ENCODE measurements around the gene FXYD7. TPM values are rescaled to one million over a fixed set of nuclear protein-coding genes. Genes with fewer than 3 reads are reported as not detected.

The FXYD7 gene
- total and polyA plus RNA-seq, 2 of the 4 experiments (the other 2 are of a cell fraction): 0.31 TPM; not detected in 1

DNA sequence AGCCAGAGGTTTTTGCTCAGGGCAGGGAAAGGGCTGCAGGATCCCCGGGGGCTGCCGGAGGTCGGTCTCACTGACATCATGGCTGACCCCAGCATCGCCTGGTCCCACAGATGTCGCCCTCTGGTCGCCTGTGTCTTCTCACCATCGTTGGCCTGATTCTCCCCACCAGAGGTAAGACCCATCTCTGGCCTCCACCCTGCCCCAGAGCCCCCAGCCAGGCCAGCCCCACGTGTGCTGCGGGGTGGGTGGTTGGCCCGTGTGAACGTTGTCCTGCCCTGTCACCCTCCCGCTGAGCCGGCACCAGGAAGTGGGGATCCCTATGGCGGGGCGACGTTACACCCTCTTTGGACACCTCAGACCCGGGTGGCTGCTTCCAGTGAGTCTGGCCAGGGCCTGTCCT, 12.4 kb downstream of the FXYD7 start:
- in situ Hi-C loops (cut with MboI; ENCODE audit: low sequenced_read_pairs): no loop called here
- no peaks in the 10 kb centered on the region for H3K9me3 ChIP-seq (ENCODE audit: control insufficient read depth, insufficient read depth, low read length)
- no TSS peak for BruUV-seq (replicated peaks)
- no peak for DNase-seq
- no peak overlapping the region for H3K18ac ChIP-seq (ENCODE audit: low read depth, low read length)
- peaks cover 9% of the 10 kb centered on the region for H3K4me1 ChIP-seq (ENCODE audit: control insufficient read depth, insufficient read depth, low read length)
- peaks cover 8 to 42% of the 10 kb centered on the region in 2 experiments; a peak in 2 of 4 replicates for H3K79me1 ChIP-seq (ENCODE audit: low read depth in 1 of 2, low read length in 2 of 2)
- H3K4me2 ChIP-seq (ENCODE audit: low read depth, low read length): peak overlapping the region; percentile 85
- peak overlapping the region; percentile 48 to 97; a peak in 2 of 4 replicates for H4K8ac ChIP-seq (ENCODE audit: low read depth in 2 of 2, low read length in 2 of 2)
- no peak overlapping the region for H2BK15ac ChIP-seq (ENCODE audit: low read depth, low read length)
- 0 out of 2 replicates have a peak, but pooled peaks cover 2% of the 10 kb centered on the region for H4K20me1 ChIP-seq (ENCODE audit: insufficient read depth, low read length)
- H2BK120ac ChIP-seq (ENCODE audit: low read depth, low read length): peak overlapping the region; percentile 45; the same call in 1 of the 2 replicates
- peak overlapping the region; percentile 79 for H3K4me3 ChIP-seq (ENCODE audit: insufficient read depth, low read depth, low read length)
- peaks cover 22% of the 10 kb centered on the region for H3K36me3 ChIP-seq (ENCODE audit: control insufficient read depth, insufficient read depth, low read length)
- H3K27me3 ChIP-seq (ENCODE audit: control insufficient read depth, insufficient read depth, low read length): no peaks in the 10 kb centered on the region
- TF ChIP-seq POLR2A (IDR thresholded peaks at IDR 0.05; ENCODE audit: low read depth, low read length) (no peak), RFX5 (IDR thresholded peaks at IDR 0.05; ENCODE audit: low read depth, low read length) (no peak), CEBPB (IDR thresholded peaks at IDR 0.05; ENCODE audit: low read depth, low read length) (no peak), MAFK (IDR thresholded peaks at IDR 0.05; ENCODE audit: low read depth, low read length) (no peak), BHLHE40 (IDR thresholded peaks at IDR 0.05; ENCODE audit: low read depth, low read length) (no peak), MAZ (IDR thresholded peaks at IDR 0.05; ENCODE audit: borderline replicate concordance, low read depth, low read length) (no peak), FOS (IDR thresholded peaks at IDR 0.05; ENCODE audit: low read depth, low read length) (no peak), MXI1 (IDR thresholded peaks at IDR 0.05; ENCODE audit: borderline replicate concordance, low read depth, low read length) (no peak), RCOR1 (IDR thresholded peaks at IDR 0.05; ENCODE audit: insufficient replicate concordance, low read length) (no peak), RAD21 (IDR thresholded peaks at IDR 0.05; ENCODE audit: low read length) (no peak), CHD1 (IDR thresholded peaks at IDR 0.05; ENCODE audit: low read depth, low read length) (no peak), NFE2L2 (IDR thresholded peaks at IDR 0.05; ENCODE audit: low read depth, low read length) (no peak), SMC3 (IDR thresholded peaks at IDR 0.05; ENCODE audit: low read depth, low read length) (no peak)
- TF ChIP-seq, protein P1, sequence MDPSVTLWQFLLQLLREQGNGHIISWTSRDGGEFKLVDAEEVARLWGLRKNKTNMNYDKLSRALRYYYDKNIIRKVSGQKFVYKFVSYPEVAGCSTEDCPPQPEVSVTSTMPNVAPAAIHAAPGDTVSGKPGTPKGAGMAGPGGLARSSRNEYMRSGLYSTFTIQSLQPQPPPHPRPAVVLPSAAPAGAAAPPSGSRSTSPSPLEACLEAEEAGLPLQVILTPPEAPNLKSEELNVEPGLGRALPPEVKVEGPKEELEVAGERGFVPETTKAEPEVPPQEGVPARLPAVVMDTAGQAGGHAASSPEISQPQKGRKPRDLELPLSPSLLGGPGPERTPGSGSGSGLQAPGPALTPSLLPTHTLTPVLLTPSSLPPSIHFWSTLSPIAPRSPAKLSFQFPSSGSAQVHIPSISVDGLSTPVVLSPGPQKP (IDR thresholded peaks at IDR 0.05; ENCODE audit: borderline replicate concordance, low read depth, low read length): no peak
- TF ChIP-seq, protein P2, sequence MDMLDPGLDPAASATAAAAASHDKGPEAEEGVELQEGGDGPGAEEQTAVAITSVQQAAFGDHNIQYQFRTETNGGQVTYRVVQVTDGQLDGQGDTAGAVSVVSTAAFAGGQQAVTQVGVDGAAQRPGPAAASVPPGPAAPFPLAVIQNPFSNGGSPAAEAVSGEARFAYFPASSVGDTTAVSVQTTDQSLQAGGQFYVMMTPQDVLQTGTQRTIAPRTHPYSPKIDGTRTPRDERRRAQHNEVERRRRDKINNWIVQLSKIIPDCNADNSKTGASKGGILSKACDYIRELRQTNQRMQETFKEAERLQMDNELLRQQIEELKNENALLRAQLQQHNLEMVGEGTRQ (IDR thresholded peaks at IDR 0.05; ENCODE audit: low read depth, low read length): no peak
- TF ChIP-seq, protein P3, sequence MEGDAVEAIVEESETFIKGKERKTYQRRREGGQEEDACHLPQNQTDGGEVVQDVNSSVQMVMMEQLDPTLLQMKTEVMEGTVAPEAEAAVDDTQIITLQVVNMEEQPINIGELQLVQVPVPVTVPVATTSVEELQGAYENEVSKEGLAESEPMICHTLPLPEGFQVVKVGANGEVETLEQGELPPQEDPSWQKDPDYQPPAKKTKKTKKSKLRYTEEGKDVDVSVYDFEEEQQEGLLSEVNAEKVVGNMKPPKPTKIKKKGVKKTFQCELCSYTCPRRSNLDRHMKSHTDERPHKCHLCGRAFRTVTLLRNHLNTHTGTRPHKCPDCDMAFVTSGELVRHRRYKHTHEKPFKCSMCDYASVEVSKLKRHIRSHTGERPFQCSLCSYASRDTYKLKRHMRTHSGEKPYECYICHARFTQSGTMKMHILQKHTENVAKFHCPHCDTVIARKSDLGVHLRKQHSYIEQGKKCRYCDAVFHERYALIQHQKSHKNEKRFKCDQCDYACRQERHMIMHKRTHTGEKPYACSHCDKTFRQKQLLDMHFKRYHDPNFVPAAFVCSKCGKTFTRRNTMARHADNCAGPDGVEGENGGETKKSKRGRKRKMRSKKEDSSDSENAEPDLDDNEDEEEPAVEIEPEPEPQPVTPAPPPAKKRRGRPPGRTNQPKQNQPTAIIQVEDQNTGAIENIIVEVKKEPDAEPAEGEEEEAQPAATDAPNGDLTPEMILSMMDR (conservative IDR thresholded peaks at IDR 0.05; ENCODE audit: low read depth, low read length): no peak
- peak overlapping the region; percentile 67 for H2AK5ac ChIP-seq (ENCODE audit: low read depth, low read length)
- peak overlapping the region; percentile 37 for H3K14ac ChIP-seq (replicated peaks; ENCODE audit: low read depth, low read length)
- H3K23ac ChIP-seq (ENCODE audit: low read depth, low read length): peak overlapping the region; percentile 77
- H3K9me1 ChIP-seq (ENCODE audit: insufficient read depth, low read length): peaks cover 12% of the 10 kb centered on the region; the same call in 1 of the 2 replicates
- H4K91ac ChIP-seq (ENCODE audit: insufficient read depth, low read depth, low read length): peak overlapping the region; percentile 11
- 11% methylated on average over 7 of the region's 17 CpGs; no CpG with 5 or more reads in 1 of the 2 experiments for WGBS, 2 experiments (ENCODE audit: extremely low coverage in 2 of 2, insufficient read length in 1 of 2)
- peak overlapping the region; percentile 87 for H3K4ac ChIP-seq (ENCODE audit: low read depth, low read length)
- peak overlapping the region; percentile 83 for H3K9ac ChIP-seq (ENCODE audit: low read depth, low read length)
- ATAC-seq (ENCODE audit: low read depth): no peak
- no peak overlapping the region for H2BK20ac ChIP-seq (ENCODE audit: low read depth, low read length)
- dilution Hi-C loops (cut with HindIII; ENCODE audit: low sequenced_read_pairs, unreplicated experiment): no loop called here
- peak overlapping the region; percentile 0 for H2BK5ac ChIP-seq (ENCODE audit: low read depth, low read length, poor library complexity, severe bottlenecking)
- CTCF ChIA-PET: no interaction called here
- peak overlapping the region; percentile 99 for H2AK9ac ChIP-seq (replicated peaks; ENCODE audit: low read depth, low read length, poor library complexity)
- intact Hi-C loops (cut with micrococcal nuclease): no loop called here
- peak overlapping the region; percentile 16; the same call in 1 of the 2 replicates for H3K27ac ChIP-seq (ENCODE audit: insufficient read depth, low read length)
- POLR2A ChIA-PET (ENCODE audit: unreplicated experiment): no interaction called here
- no peak overlapping the region for H4K5ac ChIP-seq (ENCODE audit: low read depth, low read length)
- peak overlapping the region; percentile 100 for H2AFZ ChIP-seq (replicated peaks; ENCODE audit: low read length, poor library complexity)
- peak overlapping the region; percentile 69; the same call in 1 of the 2 replicates for H3K56ac ChIP-seq (ENCODE audit: extremely low read depth, insufficient read depth, low read length)
